T-cell (primary cell): ENCODE data around the gene SAMD13. TPM values are rescaled to one million over a fixed set of nuclear protein-coding genes. Genes with fewer than 3 reads are reported as not detected.

ENCODE experiments used
- ATAC-seq, 4 experiments: fragments of 200-7000 bp in 3 of 4; fragments of 150-1000 bp in 1 of 4; cut with Tn5 transposase; replicated peaks in 1 of 4; 1 replicate in 3 of 4; 2 replicates in 1 of 4; pipeline ENCODE4 v1.10.0; 2021; ENCODE audit warnings: moderate library complexity in 3 of 4, mild to moderate bottlenecking in 2 of 4, moderate number of reproducible peaks in 1 of 4
- CTCF ChIA-PET, 2 donors: fragments of 300-600 bp; sonication (Branson Sonifier 250); formaldehyde crosslinking; loops; one replicate each; lab custom pipeline; 2022; ENCODE audit warnings: antibody characterized with exemption in 2 of 2; lab: Charles Lee
- POLR2A ChIA-PET, 2 donors: fragments of 300-600 bp; sonication (Branson Sonifier 250); formaldehyde crosslinking; loops; one replicate each; lab custom pipeline; 2022; ENCODE audit warnings: antibody characterized with exemption in 2 of 2; lab: Charles Lee
- DNase-seq, 35 experiments: peaks; one replicate each; pipeline versions ENCODE4 v3.0.0 to v3.0.0-alpha.2; 2013 to 2023
- H3K27ac ChIP-seq: one replicate; pipeline ENCODE4 v1.5.1; 2013; ENCODE audit warnings: low read length
- H3K27me3 ChIP-seq, 2 experiments: replicated peaks in 1 of 2; 1 replicate in 1 of 2; 2 replicates in 1 of 2; pipeline versions ENCODE4 v1.6.1 to v1.7.0; 2013; ENCODE audit warnings: low read length in 1 of 2, mixed read lengths in 1 of 2; ENCODE audit not compliant: control insufficient read depth in 2 of 2, insufficient read depth in 2 of 2; ENCODE audit errors: extremely low read depth in 1 of 2
- H3K36me3 ChIP-seq, 2 donors: 1 replicate in 1 of 2; 2 replicates in 1 of 2; pipeline versions ENCODE4 v1.6.1 to v1.7.0; 2013; ENCODE audit warnings: low read length in 1 of 2; ENCODE audit not compliant: control insufficient read depth in 2 of 2, insufficient read depth in 1 of 2; ENCODE audit errors: extremely low read depth in 1 of 2
- H3K4me1 ChIP-seq, 2 experiments: 1 replicate in 1 of 2; 2 replicates in 1 of 2; pipeline versions ENCODE4 v1.6.1 to v1.7.0; 2013; ENCODE audit warnings: low read length in 2 of 2, mixed read lengths in 1 of 2; ENCODE audit not compliant: insufficient read depth in 2 of 2, control insufficient read depth in 1 of 2; ENCODE audit errors: extremely low read depth in 1 of 2
- H3K4me3 ChIP-seq, 2 donors: 1 replicate in 1 of 2; 2 replicates in 1 of 2; pipeline versions ENCODE4 v1.5.1 to v1.7.0; 2013; ENCODE audit warnings: mild to moderate bottlenecking in 2 of 2, low read length in 1 of 2, moderate library complexity in 1 of 2; ENCODE audit not compliant: control insufficient read depth in 1 of 2; ENCODE audit errors: extremely low read depth in 1 of 2
- H3K9me3 ChIP-seq: 2 replicates; pipeline ENCODE4 v1.7.0; 2013
- H3K27ac Mint-ChIP-seq, 2 donors: one replicate each; pipeline ENCODE4 v1.8.0; 2020 to 2021; ENCODE audit warnings: mild to moderate bottlenecking in 2 of 2, mixed read lengths in 2 of 2
- H3K27me3 Mint-ChIP-seq, 2 donors: one replicate each; pipeline ENCODE4 v1.8.0; 2021 to 2022; ENCODE audit warnings: mixed read lengths in 2 of 2
- H3K36me3 Mint-ChIP-seq: one replicate; pipeline ENCODE4 v1.8.0; 2021; ENCODE audit warnings: mixed read lengths
- H3K4me1 Mint-ChIP-seq, 3 donors: one replicate each; pipeline ENCODE4 v1.8.0; 2020 to 2022; ENCODE audit warnings: mixed read lengths in 3 of 3, mild to moderate bottlenecking in 1 of 3
- H3K4me3 Mint-ChIP-seq, 3 donors: one replicate each; pipeline ENCODE4 v1.8.0; 2020 to 2022; ENCODE audit warnings: mild to moderate bottlenecking in 3 of 3, mixed read lengths in 3 of 3, moderate library complexity in 3 of 3
- H3K9me3 Mint-ChIP-seq, 3 donors: one replicate each; pipeline ENCODE4 v1.8.0; 2020 to 2022; ENCODE audit warnings: mixed read lengths in 3 of 3
- WGBS: methylation state at CpG from one replicate; pipeline ENCODE4 v1.1.5; 2013; ENCODE audit warnings: missing lambda C conversion rate; ENCODE audit not compliant: insufficient coverage; 5-methylcytosine and 5-hydroxymethylcytosine counted together
- total RNA-seq, 35 experiments: library from RNA in 6 of 35; stranded (reverse) in 6 of 35; fragments of 120-200 nt in 1 of 35; gene quantifications; one replicate each; pipeline versions ENCODE4 v1.2.1 to v1.2.4 and lab custom pipeline; 2013 to 2026

The SAMD13 gene
- total RNA-seq, 5 donors from 2014 or later (not counting 1 experiment from before 2014, with no cell fraction given) = 0.30 TPM; not detected in 4

DNA sequence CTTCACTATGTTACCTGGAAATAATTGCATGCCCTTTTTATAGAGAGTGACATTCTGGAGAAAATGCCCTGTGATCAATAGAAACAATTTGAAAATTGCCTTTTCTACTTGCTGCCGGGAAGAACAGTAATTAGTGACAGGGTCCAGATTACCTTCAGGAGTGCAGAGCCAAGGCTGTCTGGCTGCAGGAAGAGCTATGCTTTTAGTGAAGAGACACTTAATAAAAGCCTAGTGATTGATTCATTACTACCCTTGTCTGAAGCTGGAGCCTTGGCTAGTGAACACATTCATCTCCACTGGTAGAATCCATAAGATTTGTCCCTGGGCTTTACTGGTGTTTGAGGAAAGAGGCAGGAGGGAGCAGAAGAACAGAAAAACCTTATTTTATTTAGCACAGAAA lies 83.8 kb downstream of the SAMD13 start:
- DNase-seq = no peak
- H3K36me3 Mint-ChIP-seq = no peaks in the 10 kb centered on the region
- CTCF ChIA-PET = no interaction called here

DNA sequence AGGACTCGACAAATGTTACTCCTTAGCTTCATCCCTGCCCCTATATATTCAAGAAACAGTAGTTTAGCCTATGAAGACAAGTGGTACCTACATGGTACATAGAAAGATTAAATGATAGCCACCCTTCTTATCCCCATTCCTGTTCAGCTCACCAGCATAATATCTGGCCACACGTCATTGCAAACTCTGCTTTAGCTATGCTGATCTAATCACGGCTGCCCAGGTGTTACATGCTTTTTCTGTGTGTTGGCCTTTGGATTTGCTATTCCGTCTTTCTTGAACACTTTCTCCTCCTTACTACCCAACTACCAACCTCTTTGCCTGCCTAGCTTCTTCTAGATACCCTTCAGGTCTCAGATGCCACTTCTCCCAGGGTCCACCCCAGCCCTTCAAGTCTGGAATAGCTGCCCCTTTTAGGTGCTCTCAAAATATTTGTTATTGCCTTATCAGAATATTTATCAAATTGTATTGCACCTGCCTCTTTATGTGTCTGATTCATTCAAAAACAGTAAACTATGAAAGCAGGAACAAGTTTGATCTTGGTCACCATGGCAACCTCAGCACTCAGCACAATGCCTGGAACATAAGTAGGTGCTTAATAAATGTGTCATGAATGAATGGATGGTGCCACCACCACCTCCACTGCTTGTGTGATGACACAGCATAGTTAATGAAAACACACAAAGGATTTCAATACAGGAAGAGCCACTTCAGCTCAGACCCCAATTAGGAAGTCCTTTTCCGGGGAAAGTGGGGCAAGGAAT lies 85.4 kb downstream of the SAMD13 start:
- DNase-seq (no peak), ATAC-seq (no peak)
- Mint-ChIP-seq H3K9me3 (no peaks in the 10 kb centered on the region), H3K4me1 (no peaks in the 10 kb centered on the region), H3K36me3 (no peaks in the 10 kb centered on the region), H3K4me3 (no peak overlapping the region), H3K27me3 (peaks cover 0 to 10% of the 10 kb centered on the region in 2 donors), H3K27ac (no peak overlapping the region)
- POLR2A ChIA-PET = no interaction called here
- WGBS = 86% methylated on average over 4 of the region's 5 CpGs
- H3K4me1 ChIP-seq = no peaks in the 10 kb centered on the region
- CTCF ChIA-PET = interaction anchor here in 1 of 2 donors (1.0 kb wide), 1 partner anchor 246 kb away, joined by 4 read pairs; no protein-coding TSS in a partner anchor
- H3K36me3 ChIP-seq = no peaks in the 10 kb centered on the region
- H3K27me3 ChIP-seq = no peaks in the 10 kb centered on the region
- H3K4me3 ChIP-seq = no peak overlapping the region
- H3K27ac ChIP-seq = no peak overlapping the region
- no peaks in the 10 kb centered on the region for H3K9me3 ChIP-seq

More for the DNA sequence above, 83.8 kb downstream of the SAMD13 start:
- Mint-ChIP-seq H3K4me1 (no peaks in the 10 kb centered on the region), H3K4me3 (no peak overlapping the region), H3K27ac (no peak overlapping the region), H3K27me3 (peaks cover 0 to 9% of the 10 kb centered on the region in 2 donors), H3K9me3 (no peaks in the 10 kb centered on the region)
- no peak for ATAC-seq
- no peaks in the 10 kb centered on the region for H3K27me3 ChIP-seq
- no peaks in the 10 kb centered on the region for H3K9me3 ChIP-seq
- no peak overlapping the region for H3K4me3 ChIP-seq
- POLR2A ChIA-PET = interaction anchor here in 1 of 2 donors (0.6 kb wide), 1 partner anchor 15 kb away, joined by 5 read pairs; no protein-coding TSS in a partner anchor
- WGBS = 100% methylated on average over 1 of the region's 1 CpG
- no peaks in the 10 kb centered on the region for H3K4me1 ChIP-seq
- H3K36me3 ChIP-seq = no peaks in the 10 kb centered on the region
- no peak overlapping the region for H3K27ac ChIP-seq

DNA sequence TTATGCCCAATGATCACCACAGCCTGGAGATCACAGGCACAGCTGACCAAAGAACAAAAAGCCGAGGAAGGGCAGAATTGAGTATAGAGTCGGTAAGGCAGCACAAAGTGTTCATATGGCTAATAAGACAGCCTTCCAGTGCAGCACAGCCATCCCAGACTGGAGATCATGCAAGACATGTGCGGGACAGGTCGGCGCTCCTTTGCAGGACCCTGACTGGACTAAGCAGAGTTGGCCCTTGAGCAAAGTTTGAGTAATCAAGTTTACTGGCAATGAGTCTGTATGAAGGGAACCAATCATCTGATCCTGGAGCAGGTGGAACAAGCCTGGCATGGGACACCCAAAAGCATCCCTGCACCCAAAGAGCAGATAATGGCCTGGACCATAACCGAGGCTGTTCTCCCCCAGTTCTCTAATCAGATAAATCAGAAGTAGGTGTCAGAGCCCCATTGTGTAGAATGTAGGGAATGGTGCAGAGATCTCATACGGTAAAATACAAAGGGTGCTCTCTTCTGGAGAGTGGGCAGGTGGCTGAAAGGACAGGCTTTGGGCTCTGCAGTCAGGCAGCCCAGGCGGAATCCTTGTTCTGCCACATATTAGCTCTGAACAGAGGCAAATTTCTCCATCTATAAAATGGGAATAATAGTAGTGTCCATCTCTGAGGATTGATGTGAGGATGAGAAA lies 86.1 kb downstream of the SAMD13 start:
- Mint-ChIP-seq H3K4me1 (no peaks in the 10 kb centered on the region), H3K27ac (no peak overlapping the region)
- ATAC-seq = no peak

GRCh38 chr1:84390226-84390625 lies 88.7 kb downstream of the SAMD13 start:
- Histone ChIP-seq H3K36me3 (no peaks in the 10 kb centered on the region), H3K9me3 (no peaks in the 10 kb centered on the region), H3K4me1 (no peaks in the 10 kb centered on the region), H3K4me3 (no peak overlapping the region), H3K27me3 (no peaks in the 10 kb centered on the region), H3K27ac (no peak overlapping the region)
- Mint-ChIP-seq H3K27me3 (peaks cover 0 to 4% of the 10 kb centered on the region in 2 donors), H3K36me3 (no peaks in the 10 kb centered on the region), H3K9me3 (no peaks in the 10 kb centered on the region), H3K27ac (no peak overlapping the region), H3K4me3 (no peak overlapping the region), H3K4me1 (no peaks in the 10 kb centered on the region)
- CTCF ChIA-PET = interaction anchor here in 1 of 2 donors (1.0 kb wide), 1 partner anchor 249 kb away, joined by 3 read pairs; no protein-coding TSS in a partner anchor
- no peak for ATAC-seq
- POLR2A ChIA-PET = interaction anchor here in 1 of 2 donors (0.6 kb wide), 1 partner anchor 324 kb away, joined by 3 read pairs; no protein-coding TSS in a partner anchor
- no peak for DNase-seq

More for the DNA sequence above, 86.1 kb downstream of the SAMD13 start:
- H3K27ac ChIP-seq = no peak overlapping the region
- H3K27me3 Mint-ChIP-seq = peaks cover 0 to 8% of the 10 kb centered on the region in 2 donors
- no peaks in the 10 kb centered on the region for H3K27me3 ChIP-seq
- peak in 1 of 35 experiments; percentile 17 for DNase-seq
- no peak overlapping the region for H3K4me3 Mint-ChIP-seq
- H3K9me3 Mint-ChIP-seq = no peaks in the 10 kb centered on the region
- no peaks in the 10 kb centered on the region for H3K36me3 Mint-ChIP-seq
- POLR2A ChIA-PET = no interaction called here
- H3K36me3 ChIP-seq = no peaks in the 10 kb centered on the region
- CTCF ChIA-PET = interaction anchor here in 1 of 2 donors (1.0 kb wide), 1 partner anchor 246 kb away, joined by 4 read pairs; no protein-coding TSS in a partner anchor
- no peaks in the 10 kb centered on the region for H3K9me3 ChIP-seq
- no peak overlapping the region for H3K4me3 ChIP-seq
- H3K4me1 ChIP-seq = no peaks in the 10 kb centered on the region
- 82% methylated on average over 3 of the region's 8 CpGs for WGBS

DNA sequence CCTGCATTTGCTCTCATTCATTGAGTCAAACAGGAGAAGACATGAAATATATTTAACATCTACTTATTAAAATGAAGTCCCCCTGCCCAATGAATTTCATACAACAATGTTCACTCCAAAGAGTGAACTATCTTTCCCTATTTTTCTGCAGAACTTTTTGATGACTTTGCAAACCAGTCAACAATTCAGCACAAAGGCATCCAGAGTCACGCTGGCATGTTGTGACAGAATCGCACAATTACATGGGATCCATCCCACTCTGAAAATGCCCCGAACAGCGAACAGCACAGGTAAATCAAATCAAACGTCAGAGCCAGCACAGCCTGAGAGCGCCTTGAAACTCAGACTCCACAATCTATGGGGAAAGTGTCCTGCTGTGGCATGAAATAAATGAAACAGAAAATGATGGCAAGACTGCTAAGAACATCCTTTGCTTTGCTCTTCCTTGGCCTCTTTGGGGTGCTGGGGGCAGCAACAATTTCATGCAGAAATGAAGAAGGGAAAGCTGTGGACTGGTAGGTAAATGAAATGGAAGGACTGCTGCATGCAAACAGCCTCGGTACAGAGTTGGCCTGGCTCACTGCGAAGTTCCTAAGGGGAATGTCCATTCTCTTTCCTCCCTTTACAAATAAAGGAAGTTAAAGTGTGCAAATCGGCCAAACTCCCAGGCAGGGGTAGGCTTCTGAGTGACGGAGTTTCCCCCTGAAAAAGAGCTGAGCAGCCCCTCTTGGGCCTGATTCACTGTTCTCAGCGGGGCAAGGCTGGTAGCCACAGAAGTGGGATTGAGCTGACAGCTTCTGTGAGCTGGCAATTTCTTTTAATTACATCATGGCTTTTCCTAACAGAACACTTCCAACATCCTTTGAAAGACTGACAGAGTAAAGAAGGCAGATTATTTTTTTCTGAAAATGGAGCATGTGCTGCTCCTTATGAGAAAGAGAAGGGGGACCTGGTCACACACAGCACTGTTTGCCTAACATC lies 97.0 kb downstream of the SAMD13 start, which contains the start of gene DNASE2B:
TSS of gene DNASE2B (plus strand) at position 310 of the 981 bp plus-strand sequence. CDS start at position 391, 81 bp downstream.
- DNase-seq (no peak), ATAC-seq (no peak)
- ChIA-PET CTCF (no interaction called here), POLR2A (no interaction called here)
- Mint-ChIP-seq H3K27ac (no peak within 1 kb of the TSS), H3K27me3 (no peaks in the 10 kb centered on the region), H3K4me1 (no peaks in the 10 kb centered on the region), H3K9me3 (no peaks in the 10 kb centered on the region), H3K36me3 (no peaks in the 10 kb centered on the region), H3K4me3 (no peak within 1 kb of the TSS)
- H3K4me3 ChIP-seq = no peak within 1 kb of the TSS
- no peak within 1 kb of the TSS for H3K27ac ChIP-seq
- H3K36me3 ChIP-seq = no peaks in the 10 kb centered on the region
- H3K4me1 ChIP-seq = no peaks in the 10 kb centered on the region
- H3K27me3 ChIP-seq = no peaks in the 10 kb centered on the region
- H3K9me3 ChIP-seq = no peaks in the 10 kb centered on the region
- WGBS = 97% methylated on average over 5 of the region's 11 CpGs
